Stimulated activated CD8-positive, alpha-beta memory T cell treated with anti-CD3 and anti-CD28 coated beads, Interleukin-4, amount 100 ng/mL, for 1 hour (primary cell): ENCODE data around the gene UNKL.

Experiments used
- DNase-seq, 2 donors: peaks; one replicate each; pipeline ENCODE4 v3.0.0-alpha.2; 2020; ENCODE audit warnings: low read depth in 2 of 2, low spot score in 1 of 2

The UNKL gene

GRCh38 chr16:1355591-1355990, 58.9 kb downstream of the UNKL start:
- DNase-seq: no peak

GRCh38 chr16:1354815-1355540, 59.5 kb downstream of the UNKL start:
- no peak for DNase-seq

GRCh38 chr16:1351582-1352362, 62.7 kb downstream of the UNKL start, which contains the start of the genes GNPTG and TSR3:
Gene GNPTG (plus strand): TSS chr16:1351931. CDS start chr16:1351966, 35 bp downstream.
Gene TSR3 (minus strand): TSS chr16:1351878. CDS start chr16:1351804, 74 bp downstream.
- peak; percentile 63 to 72 for DNase-seq

- no peak for DNase-seq
These were observed 63.3 kb downstream of the UNKL start for GRCh38 chr16:1351215-1351581.

- DNase-seq: no peak
These were observed 63.8 kb downstream of the UNKL start for GRCh38 chr16:1350691-1351090.

GRCh38 chr16:1349951-1350350, 64.6 kb downstream of the UNKL start:
- DNase-seq: no peak

- no peak for DNase-seq
These were observed 65.2 kb downstream of the UNKL start for GRCh38 chr16:1349351-1349750.

- no peak for DNase-seq
These were observed 65.6 kb downstream of the UNKL start for GRCh38 chr16:1348926-1349325.

GRCh38 chr16:1348441-1348840, 66.1 kb downstream of the UNKL start:
- DNase-seq: no peak

GRCh38 chr16:1347962-1348361, 66.5 kb downstream of the UNKL start:
- DNase-seq: no peak

- DNase-seq: no peak
These were observed 67.1 kb downstream of the UNKL start for GRCh38 chr16:1347286-1347855.

- no peak for DNase-seq
These were observed 67.8 kb downstream of the UNKL start for GRCh38 chr16:1346422-1347285.

GRCh38 chr16:1345651-1346421, 68.7 kb downstream of the UNKL start:
- DNase-seq: no peak

- DNase-seq: no peak
These were observed 69.4 kb downstream of the UNKL start for GRCh38 chr16:1345087-1345486.

- DNase-seq: no peak
These were observed 70.0 kb downstream of the UNKL start for GRCh38 chr16:1344499-1344898.

GRCh38 chr16:1343428-1344242, 70.9 kb downstream of the UNKL start:
- no peak for DNase-seq

- DNase-seq: peak; percentile 90
These were observed 71.7 kb downstream of the UNKL start for GRCh38 chr16:1342526-1343427.
